ENCODE data around the gene DPYD.

The DPYD gene

DNA sequence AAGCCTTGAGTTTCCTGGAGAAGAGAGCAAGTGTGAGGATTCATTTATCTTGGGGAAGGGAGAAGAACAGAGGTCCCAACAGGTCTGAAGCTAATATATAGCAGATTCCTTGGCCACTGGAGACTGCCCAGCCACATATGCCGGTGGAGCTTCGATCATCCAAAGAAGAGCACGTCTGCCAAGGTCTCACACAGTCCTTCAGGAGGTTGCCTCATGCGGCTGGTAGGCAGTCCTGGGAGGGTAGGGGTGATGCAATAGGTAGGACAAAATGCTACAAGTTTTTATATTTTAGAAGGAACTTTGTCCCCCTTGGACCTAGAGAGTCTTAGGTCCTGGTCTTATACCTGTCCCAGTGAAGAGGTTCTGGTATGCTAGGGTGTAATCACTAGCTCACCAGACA, 582.5 kb downstream of the DPYD start:
- Histone ChIP-seq H3K27me3 (ENCODE audit: insufficient read depth, low read length) (no peaks in the 10 kb centered on the region), H3K27ac (ENCODE audit: low read depth, low read length) (no peak overlapping the region), H3K4me1 (ENCODE audit: control insufficient read depth, insufficient read depth, low read length, unreplicated experiment) (peaks cover 37% of the 10 kb centered on the region), H3K4me3 (ENCODE audit: low read depth, low read length) (no peak overlapping the region), H3K36me3 (ENCODE audit: insufficient read depth, low read length) (peaks cover 6% of the 10 kb centered on the region; the same call in 1 of the 2 replicates), H2AFZ (ENCODE audit: low read length, unreplicated experiment) (no peak overlapping the region), H3K79me2 (ENCODE audit: control insufficient read depth, insufficient read depth, low read length, unreplicated experiment) (no peaks in the 10 kb centered on the region)

DNA sequence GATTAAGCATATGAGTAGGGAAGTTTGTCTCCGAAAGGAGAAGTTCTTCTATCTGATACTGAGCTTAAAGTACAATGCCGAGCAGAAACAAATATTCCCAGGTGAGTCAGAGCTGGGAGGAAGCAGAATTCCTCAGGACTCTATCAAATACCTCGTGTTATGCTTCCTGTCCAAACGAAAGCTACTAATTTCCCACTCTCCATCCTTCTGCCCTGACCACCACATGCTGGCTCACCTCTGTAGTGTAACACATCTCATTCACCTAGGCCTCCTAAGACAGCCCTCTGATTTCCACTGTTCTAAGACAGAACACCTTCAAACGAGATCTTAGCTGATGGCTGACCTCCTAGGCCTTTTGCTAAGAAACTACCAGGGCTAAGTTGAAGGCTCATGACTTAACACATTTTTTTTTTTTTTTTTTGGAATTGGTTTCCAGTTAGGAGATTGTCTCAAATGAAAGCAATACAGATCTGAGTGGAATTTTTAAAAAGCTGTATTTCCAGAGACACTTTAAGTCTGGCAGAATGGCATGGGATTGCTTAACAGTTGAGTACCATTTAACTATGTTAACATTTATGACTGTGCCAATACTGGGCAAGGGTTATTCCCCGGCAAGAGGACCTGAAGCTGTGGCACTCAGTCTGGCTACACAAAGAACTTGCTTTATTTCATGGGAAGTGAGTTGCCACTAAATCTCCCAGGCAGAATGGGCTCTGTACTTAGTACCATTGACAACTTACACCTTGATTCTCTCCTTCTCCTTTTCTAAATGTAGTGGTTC, 583.4 kb downstream of the DPYD start:
- H3K4me1 ChIP-seq (ENCODE audit: control insufficient read depth, insufficient read depth, low read length, unreplicated experiment): peaks cover 43% of the 10 kb centered on the region
- H2AFZ ChIP-seq (ENCODE audit: low read length, unreplicated experiment): no peak overlapping the region
- H3K4me3 ChIP-seq (ENCODE audit: low read depth, low read length): no peak overlapping the region
- H3K27ac ChIP-seq (ENCODE audit: low read depth, low read length): no peak overlapping the region
- no peaks in the 10 kb centered on the region for H3K79me2 ChIP-seq (ENCODE audit: control insufficient read depth, insufficient read depth, low read length, unreplicated experiment)
- no peaks in the 10 kb centered on the region for H3K27me3 ChIP-seq (ENCODE audit: insufficient read depth, low read length)
- peaks cover 6% of the 10 kb centered on the region; the same call in 1 of the 2 replicates for H3K36me3 ChIP-seq (ENCODE audit: insufficient read depth, low read length)

DNA sequence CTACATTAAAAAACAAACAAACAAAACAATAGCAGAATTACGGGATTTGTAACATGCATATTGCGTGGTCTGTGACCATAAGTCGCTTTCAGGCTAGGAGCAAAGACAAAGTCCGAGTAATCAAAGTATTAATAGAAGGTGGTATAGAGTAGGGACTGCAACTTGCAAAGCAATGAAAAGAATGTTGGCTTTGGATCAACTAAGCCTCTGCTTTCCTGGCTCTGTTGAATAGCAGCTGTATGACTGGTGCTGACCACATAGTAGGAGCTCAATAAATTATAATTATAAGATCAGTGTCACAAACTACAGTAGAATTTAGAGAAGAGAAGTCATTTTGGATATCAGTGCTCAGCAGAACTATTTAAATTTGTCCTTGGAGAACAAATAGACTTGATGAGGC, 586.4 kb downstream of the DPYD start:
- H2AFZ ChIP-seq (ENCODE audit: low read length, unreplicated experiment): no peak overlapping the region
- no peaks in the 10 kb centered on the region for H3K79me2 ChIP-seq (ENCODE audit: control insufficient read depth, insufficient read depth, low read length, unreplicated experiment)
- no peak overlapping the region for H3K27ac ChIP-seq (ENCODE audit: low read depth, low read length)
- no peak overlapping the region for H3K4me3 ChIP-seq (ENCODE audit: low read depth, low read length)
- H3K36me3 ChIP-seq (ENCODE audit: insufficient read depth, low read length): peaks cover 6% of the 10 kb centered on the region; the same call in 1 of the 2 replicates
- H3K4me1 ChIP-seq (ENCODE audit: control insufficient read depth, insufficient read depth, low read length, unreplicated experiment): peaks cover 38% of the 10 kb centered on the region
- H3K27me3 ChIP-seq (ENCODE audit: insufficient read depth, low read length): no peaks in the 10 kb centered on the region

DNA sequence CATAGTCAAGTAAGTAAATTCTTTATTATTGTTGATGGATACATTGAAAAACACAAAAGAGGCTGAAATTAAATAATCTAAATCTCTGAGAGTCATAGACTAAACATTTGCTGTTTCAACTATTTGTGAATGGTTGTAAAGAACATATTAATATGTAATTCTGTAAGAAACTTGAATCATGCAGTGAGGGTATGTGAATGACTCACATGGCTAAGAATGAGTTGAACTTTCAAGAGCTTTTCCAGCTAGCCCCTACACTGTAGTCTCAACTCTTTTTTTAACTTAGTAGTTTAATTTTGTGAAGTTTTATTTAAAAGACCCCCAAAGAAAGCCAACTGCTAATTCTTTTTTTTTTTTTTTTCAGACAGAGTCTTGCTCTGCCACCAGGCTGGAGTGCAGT, 588.1 kb downstream of the DPYD start:
- H3K27ac ChIP-seq (ENCODE audit: low read depth, low read length): peak overlapping the region; percentile 25; the same call in 1 of the 2 replicates
- peaks cover 35% of the 10 kb centered on the region for H3K4me1 ChIP-seq (ENCODE audit: control insufficient read depth, insufficient read depth, low read length, unreplicated experiment)
- no peak overlapping the region for H2AFZ ChIP-seq (ENCODE audit: low read length, unreplicated experiment)
- H3K36me3 ChIP-seq (ENCODE audit: insufficient read depth, low read length): no peaks in the 10 kb centered on the region
- H3K4me3 ChIP-seq (ENCODE audit: low read depth, low read length): peak overlapping the region; percentile 26; the same call in 1 of the 2 replicates
- no peaks in the 10 kb centered on the region for H3K27me3 ChIP-seq (ENCODE audit: insufficient read depth, low read length)
- no peaks in the 10 kb centered on the region for H3K79me2 ChIP-seq (ENCODE audit: control insufficient read depth, insufficient read depth, low read length, unreplicated experiment)

DNA sequence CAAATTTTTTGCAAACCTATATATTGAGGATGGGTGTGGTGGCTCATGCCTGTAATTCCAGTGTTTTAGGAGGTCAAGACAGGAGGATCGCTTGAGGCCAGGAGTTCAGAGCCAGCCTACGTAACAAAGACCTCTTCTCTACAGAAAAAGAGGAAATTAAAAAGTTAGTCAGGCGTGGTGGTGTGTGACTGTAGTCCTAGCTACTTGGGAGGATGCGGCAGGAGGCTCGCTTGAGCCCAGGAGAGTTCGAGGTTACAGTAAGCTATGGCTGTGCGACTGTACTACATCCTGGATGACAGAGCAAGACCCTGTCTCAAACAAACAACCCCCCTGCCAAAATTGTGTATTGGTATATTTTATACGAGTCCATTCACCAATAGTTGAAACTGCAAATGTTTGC, 589.7 kb downstream of the DPYD start:
- Histone ChIP-seq H3K27ac (ENCODE audit: low read depth, low read length) (no peak overlapping the region), H3K27me3 (ENCODE audit: insufficient read depth, low read length) (no peaks in the 10 kb centered on the region), H3K79me2 (ENCODE audit: control insufficient read depth, insufficient read depth, low read length, unreplicated experiment) (no peaks in the 10 kb centered on the region), H2AFZ (ENCODE audit: low read length, unreplicated experiment) (no peak overlapping the region), H3K4me1 (ENCODE audit: control insufficient read depth, insufficient read depth, low read length, unreplicated experiment) (peaks cover 29% of the 10 kb centered on the region), H3K36me3 (ENCODE audit: insufficient read depth, low read length) (no peaks in the 10 kb centered on the region), H3K4me3 (ENCODE audit: low read depth, low read length) (no peak overlapping the region)

DNA sequence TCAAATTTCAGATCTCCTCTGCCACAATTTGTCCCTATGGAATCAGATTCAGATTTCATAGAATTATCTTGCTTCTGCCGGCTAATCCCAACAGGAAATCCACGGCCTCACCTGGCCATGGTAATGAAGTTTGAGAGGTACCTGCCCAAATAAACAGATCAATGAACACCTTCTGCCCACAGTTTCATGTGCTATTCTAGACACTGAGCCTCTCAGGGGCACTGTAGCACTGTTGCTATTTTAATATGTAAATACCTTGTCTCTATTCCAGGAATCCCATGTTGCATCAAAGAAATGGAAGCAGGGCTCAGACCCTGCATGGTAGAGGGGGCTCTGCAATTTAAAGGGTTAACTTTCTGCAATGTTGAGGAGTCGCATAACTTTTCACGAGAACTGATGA, 606.1 kb downstream of the DPYD start:
- peaks cover 2% of the 10 kb centered on the region; the same call in 1 of the 2 replicates for H3K36me3 ChIP-seq (ENCODE audit: insufficient read depth, low read length)
- H2AFZ ChIP-seq (ENCODE audit: low read length, unreplicated experiment): no peak overlapping the region
- H3K4me1 ChIP-seq (ENCODE audit: control insufficient read depth, insufficient read depth, low read length, unreplicated experiment): no peaks in the 10 kb centered on the region
- H3K79me2 ChIP-seq (ENCODE audit: control insufficient read depth, insufficient read depth, low read length, unreplicated experiment): no peaks in the 10 kb centered on the region
- no peaks in the 10 kb centered on the region for H3K27me3 ChIP-seq (ENCODE audit: insufficient read depth, low read length)
- H3K4me3 ChIP-seq (ENCODE audit: low read depth, low read length): no peak overlapping the region
- no peak overlapping the region for H3K27ac ChIP-seq (ENCODE audit: low read depth, low read length)

DNA sequence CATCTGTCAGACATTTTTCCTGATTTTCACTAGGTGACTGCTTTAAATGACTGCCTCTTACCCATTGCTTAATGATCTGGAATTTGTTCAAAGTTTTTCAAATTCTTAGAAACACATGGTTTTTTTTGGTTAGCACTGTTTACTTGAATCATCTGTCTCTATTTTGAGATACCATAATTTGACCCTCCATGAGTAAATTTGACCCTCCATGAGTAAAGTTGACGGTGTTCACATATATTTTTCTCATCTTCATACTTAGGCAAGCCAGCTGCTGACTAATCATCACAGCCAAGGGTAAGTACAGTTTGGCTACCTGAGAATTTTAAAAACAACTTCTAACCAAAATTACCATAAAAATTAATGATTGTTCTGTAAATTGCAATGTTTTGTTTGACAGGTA, 612.7 kb downstream of the DPYD start:
- H3K4me1 ChIP-seq (ENCODE audit: control insufficient read depth, insufficient read depth, low read length, unreplicated experiment): peaks cover 10% of the 10 kb centered on the region
- no peaks in the 10 kb centered on the region for H3K27me3 ChIP-seq (ENCODE audit: insufficient read depth, low read length)
- 0 out of 2 replicates have a peak, but pooled peaks cover 4% of the 10 kb centered on the region for H3K36me3 ChIP-seq (ENCODE audit: insufficient read depth, low read length)
- H2AFZ ChIP-seq (ENCODE audit: low read length, unreplicated experiment): no peak overlapping the region
- no peak overlapping the region for H3K4me3 ChIP-seq (ENCODE audit: low read depth, low read length)
- no peak overlapping the region for H3K27ac ChIP-seq (ENCODE audit: low read depth, low read length)
- H3K79me2 ChIP-seq (ENCODE audit: control insufficient read depth, insufficient read depth, low read length, unreplicated experiment): no peaks in the 10 kb centered on the region

DNA sequence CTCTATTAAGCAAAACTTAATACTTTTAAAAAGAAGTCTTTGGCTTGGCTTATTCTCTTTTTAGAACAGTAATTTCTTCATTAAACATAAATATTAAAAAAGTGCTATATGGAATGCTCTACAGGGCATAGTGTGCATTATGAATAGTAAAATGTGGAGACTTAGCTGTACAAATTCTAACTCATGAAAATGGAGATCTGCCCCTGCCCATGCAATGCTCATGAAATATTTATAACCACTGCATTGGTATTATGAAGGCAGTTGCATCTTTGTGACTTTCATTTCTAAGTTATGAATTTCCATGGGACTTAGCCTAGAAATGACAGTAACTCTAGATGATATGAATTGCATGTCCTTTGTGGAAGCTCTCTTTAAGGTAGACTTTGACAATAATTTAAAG, 613.3 kb downstream of the DPYD start:
- no peaks in the 10 kb centered on the region for H3K27me3 ChIP-seq (ENCODE audit: insufficient read depth, low read length)

DNA sequence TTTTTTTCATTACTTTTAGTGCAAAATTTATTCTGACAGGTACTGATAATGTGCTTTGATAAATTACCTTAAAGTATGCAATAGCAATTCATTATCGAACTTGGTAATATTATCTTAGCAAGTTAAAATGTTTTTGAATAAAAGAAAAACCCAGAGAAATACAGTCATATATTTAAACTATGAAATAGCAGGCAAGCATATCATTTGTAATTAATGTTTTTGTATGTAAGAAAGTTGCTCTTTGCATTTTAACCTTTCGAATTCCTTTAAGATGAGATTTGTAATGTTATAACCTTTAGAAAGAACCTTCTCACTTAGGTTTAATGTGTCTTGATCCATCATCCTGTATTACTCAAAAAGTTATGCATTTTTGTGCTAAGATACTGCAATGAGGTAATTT, 613.7 kb downstream of the DPYD start:
- Histone ChIP-seq H3K4me1 (ENCODE audit: control insufficient read depth, insufficient read depth, low read length, unreplicated experiment) (peaks cover 10% of the 10 kb centered on the region), H2AFZ (ENCODE audit: low read length, unreplicated experiment) (no peak overlapping the region), H3K36me3 (ENCODE audit: insufficient read depth, low read length) (0 out of 2 replicates have a peak, but pooled peaks cover 4% of the 10 kb centered on the region), H3K4me3 (ENCODE audit: low read depth, low read length) (no peak overlapping the region), H3K27ac (ENCODE audit: low read depth, low read length) (no peak overlapping the region), H3K27me3 (ENCODE audit: insufficient read depth, low read length) (no peaks in the 10 kb centered on the region), H3K79me2 (ENCODE audit: control insufficient read depth, insufficient read depth, low read length, unreplicated experiment) (no peaks in the 10 kb centered on the region)

More for the DNA sequence above, 613.3 kb downstream of the DPYD start:
- H2AFZ ChIP-seq (ENCODE audit: low read length, unreplicated experiment): no peak overlapping the region
- 0 out of 2 replicates have a peak, but pooled peaks cover 4% of the 10 kb centered on the region for H3K36me3 ChIP-seq (ENCODE audit: insufficient read depth, low read length)
- no peak overlapping the region for H3K4me3 ChIP-seq (ENCODE audit: low read depth, low read length)
- H3K4me1 ChIP-seq (ENCODE audit: control insufficient read depth, insufficient read depth, low read length, unreplicated experiment): peaks cover 10% of the 10 kb centered on the region
- H3K27ac ChIP-seq (ENCODE audit: low read depth, low read length): no peak overlapping the region
- H3K79me2 ChIP-seq (ENCODE audit: control insufficient read depth, insufficient read depth, low read length, unreplicated experiment): no peaks in the 10 kb centered on the region

DNA sequence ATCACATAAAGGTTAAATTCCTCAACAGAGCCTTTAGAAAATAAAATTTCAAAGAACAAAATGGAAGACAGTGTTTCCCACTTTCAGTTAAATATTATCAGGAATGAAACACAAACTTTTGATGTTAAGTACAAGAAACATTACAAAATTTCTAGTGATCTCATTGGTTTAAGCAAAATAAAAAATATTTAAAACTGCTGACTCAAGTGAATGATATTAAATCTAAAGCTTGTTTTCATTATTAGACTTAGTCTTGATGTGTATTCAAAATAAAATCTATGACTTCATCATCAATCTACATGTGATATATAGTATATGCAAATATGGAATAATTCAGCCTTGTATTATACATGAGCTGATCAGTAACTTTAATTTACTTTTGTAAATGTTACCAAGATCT, 614.3 kb downstream of the DPYD start:
- H3K27ac ChIP-seq (ENCODE audit: low read depth, low read length): no peak overlapping the region
- H3K27me3 ChIP-seq (ENCODE audit: insufficient read depth, low read length): no peaks in the 10 kb centered on the region
- H3K36me3 ChIP-seq (ENCODE audit: insufficient read depth, low read length): 0 out of 2 replicates have a peak, but pooled peaks cover 4% of the 10 kb centered on the region
- no peak overlapping the region for H3K4me3 ChIP-seq (ENCODE audit: low read depth, low read length)
- H2AFZ ChIP-seq (ENCODE audit: low read length, unreplicated experiment): no peak overlapping the region
- peaks cover 10% of the 10 kb centered on the region for H3K4me1 ChIP-seq (ENCODE audit: control insufficient read depth, insufficient read depth, low read length, unreplicated experiment)
- H3K79me2 ChIP-seq (ENCODE audit: control insufficient read depth, insufficient read depth, low read length, unreplicated experiment): no peaks in the 10 kb centered on the region

DNA sequence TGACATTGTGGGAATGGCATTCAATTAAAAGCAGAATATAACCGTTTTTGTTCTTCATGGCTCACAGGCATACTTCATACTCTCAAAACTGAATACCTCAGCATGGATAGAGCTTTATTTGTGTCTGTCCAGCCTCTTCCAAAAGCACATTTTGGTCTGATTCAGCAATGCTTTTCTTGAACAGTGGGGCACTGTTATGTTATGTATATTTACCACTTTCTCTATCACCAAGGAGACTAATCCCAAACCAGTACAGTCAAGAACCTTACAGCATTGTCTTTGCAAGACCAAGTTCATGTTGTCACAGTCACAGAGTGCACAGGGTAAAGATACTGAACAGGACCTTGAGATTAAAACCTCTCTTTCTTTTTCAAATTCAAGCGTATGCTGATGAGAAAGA, 616.5 kb downstream of the DPYD start:
- 0 out of 2 replicates have a peak, but pooled peaks cover 4% of the 10 kb centered on the region for H3K36me3 ChIP-seq (ENCODE audit: insufficient read depth, low read length)
- H3K79me2 ChIP-seq (ENCODE audit: control insufficient read depth, insufficient read depth, low read length, unreplicated experiment): no peaks in the 10 kb centered on the region
- peaks cover 10% of the 10 kb centered on the region for H3K4me1 ChIP-seq (ENCODE audit: control insufficient read depth, insufficient read depth, low read length, unreplicated experiment)
- no peak overlapping the region for H3K4me3 ChIP-seq (ENCODE audit: low read depth, low read length)
- no peak overlapping the region for H2AFZ ChIP-seq (ENCODE audit: low read length, unreplicated experiment)
- H3K27ac ChIP-seq (ENCODE audit: low read depth, low read length): no peak overlapping the region
- H3K27me3 ChIP-seq (ENCODE audit: insufficient read depth, low read length): no peaks in the 10 kb centered on the region

Measured in ACC112 (cell line).